HG03175 (cell line): ENCODE results near the gene CST3.
"Not testable (repeated sequence)": the region's sequence is repeated elsewhere in the genome, so short reads cannot be mapped to it uniquely, and the experiment has no call there.

Experiments used
- ATAC-seq: cut with Tn5 transposase; IDR thresholded peaks from one replicate; pipeline ENCODE4 v1.9.1; 2021; ENCODE audit warnings: mild to moderate bottlenecking, moderate library complexity; ENCODE audit not compliant: unreplicated experiment

CST3 gene

GRCh38 chr20:23662276-23662870, 24.6 kb upstream of the CST3 start:
- ATAC-seq: no peak

DNA sequence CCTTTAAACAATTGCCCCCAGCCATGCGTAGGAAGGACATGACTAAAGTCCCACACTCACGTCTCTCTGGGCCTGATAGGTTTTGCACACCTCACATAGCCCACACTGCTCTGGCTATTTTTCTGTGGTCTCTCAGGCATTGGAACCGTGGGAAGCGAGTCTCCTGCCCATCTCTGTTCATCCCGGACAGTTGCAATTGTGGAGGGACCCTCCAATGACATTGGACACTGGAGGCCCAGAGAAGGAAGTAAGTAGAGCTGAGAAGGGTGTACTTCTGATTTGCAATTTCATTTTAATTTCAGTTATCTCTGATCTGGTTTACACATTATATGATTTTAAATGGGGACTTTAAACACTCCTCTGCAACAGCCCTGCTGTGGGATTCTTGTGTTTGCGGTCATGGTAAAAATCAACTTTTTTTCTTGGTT, 23.3 kb upstream of the CST3 start:
- ATAC-seq: no peak

DNA sequence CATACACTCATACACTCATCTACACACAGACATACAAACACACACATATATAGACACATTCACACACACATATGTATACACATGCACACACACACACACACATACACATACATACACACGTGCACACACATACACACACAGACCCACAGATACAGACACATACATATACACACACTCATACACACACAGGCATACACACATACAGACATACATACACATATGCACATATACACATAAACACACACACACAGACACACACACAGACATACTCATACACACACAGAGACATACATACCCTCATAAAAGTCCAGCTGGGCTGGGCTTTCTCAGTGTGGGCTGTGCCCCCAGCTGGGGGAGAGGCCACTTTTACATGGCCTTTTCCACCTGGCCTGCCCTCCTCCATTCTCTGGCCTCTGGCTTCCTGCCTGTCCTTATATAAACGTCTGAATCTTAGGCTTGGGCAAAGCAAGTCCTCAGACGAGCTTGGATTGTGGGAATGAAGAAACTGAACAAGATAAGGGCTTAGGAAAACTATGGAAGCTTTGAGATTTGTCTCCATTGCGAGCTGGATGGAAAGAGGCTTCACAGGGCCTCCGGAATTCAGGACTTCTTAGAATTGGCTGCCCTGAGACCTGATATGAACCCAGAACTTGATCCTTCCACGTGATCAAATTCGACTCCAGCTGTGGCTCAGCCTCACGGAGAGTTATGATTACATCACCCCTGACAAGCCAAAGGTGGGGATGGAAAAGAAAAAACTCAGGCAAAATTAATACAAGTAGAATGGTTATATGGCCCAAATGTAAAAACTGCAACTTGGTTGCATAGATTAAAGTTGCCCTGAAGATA, 22.5 kb upstream of the CST3 start:
- no peak for ATAC-seq

- ATAC-seq: not testable (repeated sequence)
Observed at GRCh38 chr20:23659610-23659988, 21.8 kb upstream of the CST3 start.

GRCh38 chr20:23658989-23659609, 21.3 kb upstream of the CST3 start:
- ATAC-seq: no peak

DNA sequence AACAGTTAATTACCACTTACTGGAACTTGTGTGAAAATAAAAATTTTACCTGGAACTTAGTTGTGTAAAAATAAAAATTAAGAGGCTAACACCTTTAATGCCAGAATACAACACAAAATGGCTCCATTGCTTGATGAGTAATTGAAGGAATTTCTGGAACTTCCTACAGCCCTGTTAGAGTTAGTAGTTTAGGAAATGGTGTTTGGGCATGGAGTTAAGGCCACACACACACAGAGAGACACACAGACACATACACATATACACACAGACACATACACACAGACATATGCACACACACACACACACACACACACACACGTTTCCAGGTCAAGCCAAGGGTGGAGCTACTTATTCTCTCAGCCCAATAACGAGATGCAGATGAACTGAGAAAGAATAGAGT, 20.6 kb upstream of the CST3 start:
- ATAC-seq: no peak

- no peak for ATAC-seq
Observed at GRCh38 chr20:23657202-23657601, 19.4 kb upstream of the CST3 start.

DNA sequence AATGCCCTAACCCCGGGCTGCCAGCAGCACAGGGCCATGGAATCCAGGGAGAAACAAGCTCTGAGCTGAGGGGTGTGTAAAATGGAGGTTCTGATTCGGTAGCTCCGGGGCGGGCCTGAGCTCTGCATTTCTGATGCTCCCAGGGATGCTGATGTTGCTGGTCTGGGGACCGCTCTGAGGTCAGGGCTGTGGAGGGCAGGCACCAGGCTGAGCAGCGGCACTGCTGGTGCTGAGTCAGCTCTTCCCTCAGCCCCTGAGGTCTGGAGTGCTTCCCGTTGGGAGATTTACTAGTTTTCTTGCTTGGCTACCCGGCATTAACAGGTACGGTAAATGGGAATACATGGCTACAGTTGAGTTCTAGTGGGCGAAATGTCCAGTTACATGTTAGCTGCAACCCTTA, 18.6 kb upstream of the CST3 start:
- ATAC-seq: no peak

DNA sequence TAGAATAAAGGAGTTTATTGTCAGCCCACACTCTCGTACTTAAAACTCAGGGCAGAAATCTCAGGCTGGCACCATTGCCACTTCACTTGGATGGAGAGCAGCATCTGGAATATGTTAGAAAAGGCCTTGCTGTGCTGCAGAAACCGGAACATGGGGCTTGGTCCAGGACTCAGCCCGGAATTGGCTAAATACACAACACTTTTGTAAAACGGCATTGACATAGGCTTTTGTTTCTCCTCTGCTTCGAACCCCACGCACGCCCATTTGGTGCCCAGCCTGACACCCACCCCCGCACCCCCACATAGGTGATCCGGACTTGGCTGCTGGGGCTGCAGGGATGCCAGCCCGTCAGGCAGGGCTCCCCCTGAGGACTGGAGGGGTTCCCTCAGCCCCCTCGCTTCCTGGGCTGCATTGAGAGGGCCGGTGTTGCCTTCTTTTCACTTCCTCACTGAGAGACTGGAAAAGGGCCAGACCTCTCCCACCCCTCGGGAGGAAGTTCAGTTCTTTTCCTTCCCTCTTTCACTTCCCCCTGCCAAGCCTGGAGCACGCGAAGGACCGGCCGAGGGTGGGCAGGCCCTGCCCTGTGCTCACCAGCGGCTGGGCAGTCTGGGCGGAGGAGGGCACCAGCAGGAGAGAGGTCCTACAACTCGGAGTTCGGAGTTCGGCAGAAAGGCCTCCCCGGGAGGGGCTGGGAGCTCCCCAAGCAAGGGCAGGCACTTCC, 17.9 kb upstream of the CST3 start:
- ATAC-seq: no peak

GRCh38 chr20:23654717-23655116, 17.0 kb upstream of the CST3 start:
- ATAC-seq: no peak

DNA sequence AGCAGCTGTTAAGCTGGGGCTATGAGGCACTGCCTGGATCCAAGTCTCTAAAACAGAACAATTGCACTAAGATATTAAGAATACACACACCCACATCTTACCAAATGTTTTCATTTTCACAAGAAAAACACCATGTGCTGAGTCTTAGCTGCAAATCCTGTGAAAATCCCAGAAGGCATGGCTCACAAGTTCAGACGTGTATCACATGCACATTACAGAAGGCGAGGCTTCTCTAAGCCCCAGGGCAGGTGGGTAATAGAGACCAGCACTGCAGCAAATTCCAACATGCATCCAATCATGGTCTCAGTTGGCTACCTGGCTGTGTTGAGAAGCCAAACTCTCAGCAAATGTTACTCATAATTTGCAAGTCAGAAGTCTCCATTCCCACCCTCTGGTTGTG, 16.2 kb upstream of the CST3 start:
- ATAC-seq: no peak

DNA sequence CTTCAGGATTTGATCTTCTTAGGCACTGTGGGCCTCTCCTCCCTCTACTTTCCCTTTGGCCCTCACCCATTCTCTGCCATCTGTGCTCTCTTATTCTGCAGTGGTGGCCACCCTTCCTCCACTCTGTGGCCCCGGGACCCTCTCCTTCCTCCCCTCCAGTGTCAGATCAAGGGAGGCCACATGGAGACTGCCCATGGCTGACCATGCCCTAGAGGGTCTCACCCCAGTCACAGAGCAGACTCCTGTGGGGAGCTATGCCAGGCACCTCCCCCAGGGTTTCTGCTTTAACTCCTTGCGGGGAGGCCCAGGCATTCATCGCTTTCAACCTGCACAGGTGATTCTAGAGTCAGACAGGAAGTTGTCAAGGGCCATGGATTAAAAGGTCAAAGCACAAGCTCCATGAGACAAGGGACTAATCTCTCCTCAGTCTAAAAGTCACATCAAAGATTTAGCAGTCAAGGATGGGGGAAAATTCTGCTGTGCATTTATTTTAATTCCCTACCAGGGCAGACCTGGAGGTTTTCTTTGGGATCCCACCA, 15.7 kb upstream of the CST3 start:
- no peak for ATAC-seq

- no peak for ATAC-seq
Observed at GRCh38 chr20:23652926-23653325, 15.2 kb upstream of the CST3 start.

DNA sequence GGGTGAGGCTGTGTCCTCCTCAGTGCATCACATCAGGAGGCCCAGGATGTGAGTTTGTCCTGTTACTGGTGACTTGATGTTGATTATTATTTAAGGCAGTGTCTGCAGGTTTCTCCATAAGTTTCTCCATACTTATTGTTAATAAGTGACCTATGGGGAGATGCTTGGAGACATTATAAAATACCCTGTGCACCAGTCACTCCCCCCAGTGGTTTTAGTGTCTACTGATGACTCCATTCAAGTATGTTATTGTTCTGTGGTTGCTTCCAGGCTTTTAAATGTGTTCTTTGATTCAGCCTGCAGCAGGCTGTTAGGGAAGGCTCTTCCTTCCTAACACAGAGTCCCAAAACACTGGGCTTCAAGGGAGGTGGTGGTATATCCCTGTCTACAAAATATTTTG, 14.6 kb upstream of the CST3 start:
- ATAC-seq: no peak

- ATAC-seq: no peak
Observed at GRCh38 chr20:23651117-23651516, 13.4 kb upstream of the CST3 start.

DNA sequence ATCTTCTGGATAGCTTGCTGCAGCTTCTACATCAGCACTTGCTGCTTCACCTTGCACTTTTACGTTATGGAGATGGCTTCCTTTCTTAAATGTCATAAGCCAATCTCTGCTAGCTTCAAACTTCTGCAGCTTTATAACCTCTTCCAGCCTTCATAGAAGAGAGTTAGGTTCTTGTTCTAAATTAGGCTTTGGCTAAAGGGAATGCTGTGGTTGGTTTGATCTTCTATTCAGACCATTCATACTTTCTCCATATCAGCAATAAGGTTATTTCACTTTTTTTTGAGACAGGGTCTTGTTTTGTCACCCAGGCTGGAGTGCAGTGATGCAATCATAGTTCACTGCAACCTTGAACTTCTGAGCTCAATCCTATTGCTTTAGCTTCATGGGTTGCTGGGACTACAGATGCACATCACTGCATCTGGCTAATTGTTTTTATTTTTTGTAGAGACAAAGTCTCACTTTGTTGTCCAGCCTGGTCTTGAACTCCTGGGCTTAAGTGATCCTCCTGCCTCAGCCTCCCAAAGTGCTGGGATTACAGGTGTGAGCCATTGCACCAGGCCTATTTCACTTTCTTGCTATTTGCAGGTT, 12.2 kb upstream of the CST3 start:
- no peak for ATAC-seq

DNA sequence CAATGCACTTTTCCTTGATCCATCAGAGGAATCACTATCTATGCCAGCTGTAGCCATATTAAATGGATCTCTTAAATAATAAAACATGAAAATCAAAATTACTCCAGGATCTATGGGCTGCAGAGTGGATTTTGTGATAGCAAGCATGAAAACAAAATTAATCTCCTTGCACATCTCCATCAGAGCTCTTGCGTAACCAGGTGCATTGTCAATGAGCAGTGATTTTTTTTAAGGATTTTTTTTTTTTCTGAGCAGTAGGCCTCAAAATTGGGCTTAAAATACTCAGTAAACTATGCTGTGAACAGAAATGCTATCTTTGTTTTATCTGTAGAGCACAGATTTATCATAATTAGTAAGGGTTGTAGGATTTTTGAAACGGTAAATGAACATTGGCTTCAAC, 11.5 kb upstream of the CST3 start:
- ATAC-seq: no peak

- ATAC-seq: no peak
Observed at GRCh38 chr20:23647346-23647745, 9.6 kb upstream of the CST3 start.

DNA sequence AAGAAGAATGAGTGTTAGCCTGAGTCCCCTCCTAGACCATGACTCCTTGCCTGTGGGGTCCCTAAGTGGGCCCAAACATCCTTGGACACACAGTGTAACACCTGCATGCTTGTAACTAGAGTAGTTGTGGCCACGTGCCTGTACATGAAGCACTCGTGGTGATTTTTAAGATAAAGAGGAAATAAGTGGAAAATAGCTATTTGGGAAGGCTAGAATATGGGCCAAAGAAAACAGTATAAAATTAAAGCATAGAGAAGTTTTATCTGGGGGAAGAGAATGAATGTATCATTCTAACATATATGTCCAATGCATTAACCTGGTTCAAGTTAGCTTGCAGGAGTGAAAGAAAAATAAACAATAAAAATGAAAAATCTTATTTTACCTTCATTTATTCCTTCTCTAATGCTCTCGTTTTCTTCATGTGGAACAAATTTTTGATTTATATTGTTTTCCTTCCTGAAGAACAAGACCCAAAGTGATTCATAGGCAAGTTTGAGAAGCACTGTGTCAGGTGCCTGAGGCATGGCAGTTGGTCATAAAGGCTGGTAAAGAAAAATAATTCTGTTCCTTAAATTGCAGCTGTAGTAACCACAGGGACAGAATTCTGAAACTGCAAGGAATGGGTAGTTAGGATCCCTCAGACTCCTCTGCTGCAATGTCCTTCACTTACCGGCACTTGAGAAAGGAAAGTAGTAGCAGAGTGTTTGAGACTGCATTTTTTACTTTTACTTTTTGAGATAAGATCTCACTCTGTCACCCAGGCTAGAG, 8.5 kb upstream of the CST3 start:
- no peak for ATAC-seq

GRCh38 chr20:23645575-23645974, 7.8 kb upstream of the CST3 start:
- peak; percentile 55 for ATAC-seq
